HL-60 (cell line): ENCODE measurements around the gene DDRGK1.

Source experiments
- DNase-seq, 2 experiments: peaks; one replicate each; pipeline ENCODE4 v3.0.0-alpha.2; 2010 to 2020; ENCODE audit warnings: low read depth in 1 of 2, low spot score in 1 of 2
- H3K27ac ChIP-seq: fragments of 250-450 bp; sonication (Bioruptor Pico); replicated peaks from 2 replicates; pipeline ENCODE4 v1.5.1; 2020; ENCODE audit warnings: mild to moderate bottlenecking, moderate library complexity
- H3K27me3 ChIP-seq: fragments of 250-450 bp; sonication (Bioruptor Pico); 2 replicates; pipeline ENCODE4 v1.5.1; 2021; ENCODE audit warnings: mild to moderate bottlenecking, moderate library complexity; ENCODE audit not compliant: insufficient read depth, poor library complexity, severe bottlenecking
- H3K4me3 ChIP-seq: replicated peaks from 2 replicates; pipeline ENCODE4 v1.5.1; 2011; ENCODE audit warnings: mild to moderate bottlenecking, control low read depth, low read length; ENCODE audit not compliant: insufficient read depth
- GABPA ChIP-seq: IDR thresholded peaks from 2 replicates; pipeline ENCODE4 v1.6.1; 2012; ENCODE audit warnings: low read depth
- POLR2AphosphoS5 ChIP-seq: IDR thresholded peaks from 2 replicates; pipeline ENCODE4 v1.6.1; 2012; ENCODE audit warnings: low read depth
- SPI1 ChIP-seq: IDR thresholded peaks from 2 replicates; pipeline ENCODE4 v1.6.1; 2012; ENCODE audit warnings: low read depth, mild to moderate bottlenecking, borderline replicate concordance
- long read RNA-seq: library from polyadenylated mRNA; unstranded; transcript quantifications from one replicate; pipeline ENCODE4 v2.0.0, GENCODE V29; 2020
- TF ChIP-seq, protein P1 (sequence below): IDR thresholded peaks from one replicate; pipeline ENCODE4 v1.5.1; 2011; ENCODE audit warnings: low read length, control low read depth, inconsistent platforms; ENCODE audit not compliant: insufficient read depth
- TF ChIP-seq, protein P2 (sequence below): IDR thresholded peaks from 2 replicates; pipeline ENCODE4 v1.6.1; 2012; ENCODE audit warnings: low read depth; ENCODE audit not compliant: insufficient replicate concordance

Gene DDRGK1
- long read RNA-seq, transcript DDRGK1-201 (9 exons, 1,306 nt) = major isoform, 93 of 272 reads
- long read RNA-seq, partial matches to known transcripts = 4 of 272 reads
- long read RNA-seq, other reads (novel, unspliced or antisense) = 172 of 272 reads

- H3K4me3 ChIP-seq = peak within 1 kb of the TSS; percentile 96
- H3K27ac ChIP-seq = peak within 1 kb of the TSS; percentile 85
- TF ChIP-seq, protein P1, sequence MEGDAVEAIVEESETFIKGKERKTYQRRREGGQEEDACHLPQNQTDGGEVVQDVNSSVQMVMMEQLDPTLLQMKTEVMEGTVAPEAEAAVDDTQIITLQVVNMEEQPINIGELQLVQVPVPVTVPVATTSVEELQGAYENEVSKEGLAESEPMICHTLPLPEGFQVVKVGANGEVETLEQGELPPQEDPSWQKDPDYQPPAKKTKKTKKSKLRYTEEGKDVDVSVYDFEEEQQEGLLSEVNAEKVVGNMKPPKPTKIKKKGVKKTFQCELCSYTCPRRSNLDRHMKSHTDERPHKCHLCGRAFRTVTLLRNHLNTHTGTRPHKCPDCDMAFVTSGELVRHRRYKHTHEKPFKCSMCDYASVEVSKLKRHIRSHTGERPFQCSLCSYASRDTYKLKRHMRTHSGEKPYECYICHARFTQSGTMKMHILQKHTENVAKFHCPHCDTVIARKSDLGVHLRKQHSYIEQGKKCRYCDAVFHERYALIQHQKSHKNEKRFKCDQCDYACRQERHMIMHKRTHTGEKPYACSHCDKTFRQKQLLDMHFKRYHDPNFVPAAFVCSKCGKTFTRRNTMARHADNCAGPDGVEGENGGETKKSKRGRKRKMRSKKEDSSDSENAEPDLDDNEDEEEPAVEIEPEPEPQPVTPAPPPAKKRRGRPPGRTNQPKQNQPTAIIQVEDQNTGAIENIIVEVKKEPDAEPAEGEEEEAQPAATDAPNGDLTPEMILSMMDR = no peak
- TF ChIP-seq GABPA = no peak
- TF ChIP-seq POLR2AphosphoS5 = peak; percentile 85
- no peak for TF ChIP-seq SPI1
- H3K27me3 ChIP-seq = no peaks in the 10 kb centered on the region
- DNase-seq = peak; percentile 82 to 90
Measured at GRCh38 chr20:3204124-3204794, at the start of gene DDRGK1. Gene DDRGK1 (minus strand): TSS chr20:3204682. CDS start chr20:3204627, 55 bp downstream.

DNA sequence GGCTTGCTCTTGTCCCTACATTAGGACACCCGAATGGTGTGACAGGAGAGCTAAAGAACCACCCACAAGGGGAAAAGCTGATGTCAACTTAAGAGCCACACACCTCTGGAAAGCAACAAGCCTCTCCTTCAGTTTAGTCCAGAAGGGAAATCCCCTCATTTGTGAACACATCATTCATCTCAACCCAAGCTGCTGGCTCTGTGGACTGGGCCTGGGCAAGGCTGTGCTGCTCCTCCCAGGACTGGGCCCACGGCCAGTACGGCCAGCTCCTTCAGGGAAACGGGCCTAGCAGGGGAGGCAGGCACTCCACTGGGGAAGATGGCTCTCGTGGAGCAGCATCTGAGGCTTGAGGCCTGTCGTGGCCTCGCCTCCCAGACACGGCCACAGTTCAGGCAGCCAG is 47.3 kb upstream of the DDRGK1 start:
- Histone ChIP-seq H3K27ac (no peak overlapping the region), H3K4me3 (no peak overlapping the region), H3K27me3 (peaks cover 19% of the 10 kb centered on the region)
- no peak for DNase-seq
- TF ChIP-seq SPI1 (no peak), GABPA (no peak), POLR2AphosphoS5 (no peak)
- TF ChIP-seq, protein P1 = no peak
- TF ChIP-seq, protein P2, sequence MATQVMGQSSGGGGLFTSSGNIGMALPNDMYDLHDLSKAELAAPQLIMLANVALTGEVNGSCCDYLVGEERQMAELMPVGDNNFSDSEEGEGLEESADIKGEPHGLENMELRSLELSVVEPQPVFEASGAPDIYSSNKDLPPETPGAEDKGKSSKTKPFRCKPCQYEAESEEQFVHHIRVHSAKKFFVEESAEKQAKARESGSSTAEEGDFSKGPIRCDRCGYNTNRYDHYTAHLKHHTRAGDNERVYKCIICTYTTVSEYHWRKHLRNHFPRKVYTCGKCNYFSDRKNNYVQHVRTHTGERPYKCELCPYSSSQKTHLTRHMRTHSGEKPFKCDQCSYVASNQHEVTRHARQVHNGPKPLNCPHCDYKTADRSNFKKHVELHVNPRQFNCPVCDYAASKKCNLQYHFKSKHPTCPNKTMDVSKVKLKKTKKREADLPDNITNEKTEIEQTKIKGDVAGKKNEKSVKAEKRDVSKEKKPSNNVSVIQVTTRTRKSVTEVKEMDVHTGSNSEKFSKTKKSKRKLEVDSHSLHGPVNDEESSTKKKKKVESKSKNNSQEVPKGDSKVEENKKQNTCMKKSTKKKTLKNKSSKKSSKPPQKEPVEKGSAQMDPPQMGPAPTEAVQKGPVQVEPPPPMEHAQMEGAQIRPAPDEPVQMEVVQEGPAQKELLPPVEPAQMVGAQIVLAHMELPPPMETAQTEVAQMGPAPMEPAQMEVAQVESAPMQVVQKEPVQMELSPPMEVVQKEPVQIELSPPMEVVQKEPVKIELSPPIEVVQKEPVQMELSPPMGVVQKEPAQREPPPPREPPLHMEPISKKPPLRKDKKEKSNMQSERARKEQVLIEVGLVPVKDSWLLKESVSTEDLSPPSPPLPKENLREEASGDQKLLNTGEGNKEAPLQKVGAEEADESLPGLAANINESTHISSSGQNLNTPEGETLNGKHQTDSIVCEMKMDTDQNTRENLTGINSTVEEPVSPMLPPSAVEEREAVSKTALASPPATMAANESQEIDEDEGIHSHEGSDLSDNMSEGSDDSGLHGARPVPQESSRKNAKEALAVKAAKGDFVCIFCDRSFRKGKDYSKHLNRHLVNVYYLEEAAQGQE = no peak

DNA sequence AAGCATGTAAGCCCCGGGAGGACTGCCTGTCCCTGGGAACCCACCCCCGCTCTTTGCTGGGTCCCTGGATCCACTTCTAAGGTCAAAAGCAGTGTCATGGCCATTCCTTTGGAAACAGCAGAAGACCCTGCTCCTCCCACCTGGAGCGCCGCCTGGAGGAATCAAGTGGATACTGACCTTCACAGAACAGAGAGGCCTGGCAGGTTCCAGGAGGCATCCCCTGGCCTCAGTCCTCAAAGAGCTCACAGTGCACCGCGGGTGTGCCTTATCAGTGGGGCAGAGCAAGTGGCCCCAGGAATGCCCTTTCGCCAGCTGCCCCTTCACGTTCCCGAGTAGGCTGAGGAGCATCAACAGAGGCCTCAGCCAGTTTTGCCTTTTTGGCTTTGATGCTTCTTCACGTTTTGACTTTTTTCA is 45.6 kb upstream of the DDRGK1 start:
- H3K27me3 ChIP-seq = peaks cover 19% of the 10 kb centered on the region
- DNase-seq = no peak
- H3K27ac ChIP-seq = no peak overlapping the region
- no peak overlapping the region for H3K4me3 ChIP-seq
- TF ChIP-seq SPI1 = no peak
- TF ChIP-seq, protein P2 = no peak
- TF ChIP-seq, protein P1 = no peak
- no peak for TF ChIP-seq POLR2AphosphoS5
- TF ChIP-seq GABPA = no peak

GRCh38 chr20:3248993-3249347 is 44.5 kb upstream of the DDRGK1 start:
- TF ChIP-seq SPI1 = no peak
- TF ChIP-seq GABPA = no peak
- DNase-seq = no peak
- Histone ChIP-seq H3K27me3 (peaks cover 19% of the 10 kb centered on the region), H3K4me3 (peak overlapping the region; percentile 11), H3K27ac (no peak overlapping the region)
